ENCODE results near the gene FNBP1L.
"Not testable (repeated sequence)": the region's sequence is repeated elsewhere in the genome, so short reads cannot be mapped to it uniquely, and the experiment has no call there.

The FNBP1L gene

GRCh38 chr1:93532780-93533378 is 85.0 kb downstream of the FNBP1L start:
- DNase-seq (ENCODE audit: low spot score): no peak

GRCh38 chr1:93533677-93534076 is 85.8 kb downstream of the FNBP1L start:
- DNase-seq (ENCODE audit: low spot score): no peak

- no peak for DNase-seq (ENCODE audit: low spot score)
Observed at GRCh38 chr1:93537396-93537795, 89.5 kb downstream of the FNBP1L start.

- DNase-seq (ENCODE audit: low spot score): no peak
Observed at GRCh38 chr1:93537924-93538323, 90.0 kb downstream of the FNBP1L start.

GRCh38 chr1:93541045-93541444 is 93.1 kb downstream of the FNBP1L start:
- DNase-seq (ENCODE audit: low spot score): no peak

GRCh38 chr1:93542398-93542797 is 94.5 kb downstream of the FNBP1L start:
- DNase-seq (ENCODE audit: low spot score): no peak

- no peak for DNase-seq (ENCODE audit: low spot score)
Observed at GRCh38 chr1:93546162-93546863, 98.4 kb downstream of the FNBP1L start.

GRCh38 chr1:93549131-93549530 is 101.2 kb downstream of the FNBP1L start:
- no peak for DNase-seq (ENCODE audit: low spot score)

GRCh38 chr1:93549811-93550210 is 101.9 kb downstream of the FNBP1L start:
- DNase-seq (ENCODE audit: low spot score): no peak

GRCh38 chr1:93552741-93553455 is 105.0 kb downstream of the FNBP1L start:
- DNase-seq (ENCODE audit: low spot score): no peak

- DNase-seq (ENCODE audit: low spot score): not testable (repeated sequence)
Observed at GRCh38 chr1:93553886-93554490, 106.1 kb downstream of the FNBP1L start.

GRCh38 chr1:93554883-93555872 is 107.3 kb downstream of the FNBP1L start:
- no peak for DNase-seq (ENCODE audit: low spot score)

- DNase-seq (ENCODE audit: low spot score): peak; percentile 51
Observed at GRCh38 chr1:93556291-93556690, 108.4 kb downstream of the FNBP1L start.

GRCh38 chr1:93559045-93559444 is 111.1 kb downstream of the FNBP1L start:
- DNase-seq (ENCODE audit: low spot score): no peak

GRCh38 chr1:93559695-93560094 is 111.8 kb downstream of the FNBP1L start:
- DNase-seq (ENCODE audit: low spot score): no peak

- DNase-seq (ENCODE audit: low spot score): no peak
Observed at GRCh38 chr1:93565496-93566206, 117.7 kb downstream of the FNBP1L start.

GRCh38 chr1:93566227-93566626 is 118.3 kb downstream of the FNBP1L start:
- DNase-seq (ENCODE audit: low spot score): no peak

- peak; percentile 82 for DNase-seq (ENCODE audit: low spot score)
Observed at GRCh38 chr1:93567255-93567918, 119.5 kb downstream of the FNBP1L start.

- no peak for DNase-seq (ENCODE audit: low spot score)
Observed at GRCh38 chr1:93569489-93569888, 121.6 kb downstream of the FNBP1L start.

- DNase-seq (ENCODE audit: low spot score): no peak
Observed at GRCh38 chr1:93571623-93572310, 123.8 kb downstream of the FNBP1L start.

Measured in kidney tubule cell (primary cell).